MCF 10A (cell line): ENCODE measurements around the gene PSMB10. TPM values are rescaled to one million over a fixed set of nuclear protein-coding genes. Genes with fewer than 3 reads are reported as not detected.
"Not testable (repeated sequence)": the region's sequence is repeated elsewhere in the genome, so short reads cannot be mapped to it uniquely, and the experiment has no call there.

Experiments
- BruUV-seq: library from RNA; stranded (reverse); fragments of 400-500 nt; replicated peaks from 2 replicates; lab custom pipeline; 2021; lab: Mats Ljungman, UMichigan
- CTCF ChIA-PET: fragments of 300-600 bp; sonication (Branson Sonifier 250); formaldehyde crosslinking; extraction: SDS; loops from one replicate; lab custom pipeline; 2021; ENCODE audit warnings: antibody characterized with exemption, inconsistent platforms; lab: Yijun Ruan, JAX
- POLR2A ChIA-PET: fragments of 300-600, 350-650 bp; sonication (Branson Sonifier 250); formaldehyde crosslinking; extraction: SDS; loops from one replicate; lab custom pipeline; 2020; ENCODE audit warnings: antibody characterized with exemption, inconsistent platforms; lab: Yijun Ruan, JAX
- DNase-seq: peaks from one replicate; pipeline ENCODE4 v3.0.0-alpha.2; 2018; ENCODE audit not compliant: unreplicated experiment
- H3K27ac Mint-ChIP-seq: one replicate; pipeline ENCODE4 v1.8.0; 2022; ENCODE audit warnings: mild to moderate bottlenecking, low read depth, mixed read lengths; ENCODE audit not compliant: unreplicated experiment
- H3K27me3 Mint-ChIP-seq: one replicate; pipeline ENCODE4 v1.8.0; 2022; ENCODE audit warnings: mixed read lengths; ENCODE audit not compliant: insufficient read depth, unreplicated experiment
- H3K36me3 Mint-ChIP-seq: one replicate; pipeline ENCODE4 v1.8.0; 2022; ENCODE audit warnings: mild to moderate bottlenecking, moderate library complexity, mixed read lengths; ENCODE audit not compliant: insufficient read depth, unreplicated experiment
- H3K4me1 Mint-ChIP-seq: one replicate; pipeline ENCODE4 v1.8.0; 2022; ENCODE audit warnings: mixed read lengths; ENCODE audit not compliant: insufficient read depth, unreplicated experiment
- H3K4me3 Mint-ChIP-seq: one replicate; pipeline ENCODE4 v1.8.0; 2022; ENCODE audit warnings: mild to moderate bottlenecking, moderate library complexity, mixed read lengths; ENCODE audit not compliant: unreplicated experiment
- H3K9me3 Mint-ChIP-seq: one replicate; pipeline ENCODE4 v1.8.0; 2022; ENCODE audit warnings: mixed read lengths; ENCODE audit not compliant: unreplicated experiment
- intact Hi-C: fragments of 100-400 bp; cut with micrococcal nuclease; formaldehyde crosslinking; loops from 2 replicates; pipeline ENCODE4 v1.14.1; 2022
- total RNA-seq: library from RNA; stranded (reverse); gene quantifications from 2 replicates; pipeline ENCODE4 v1.2.3, GENCODE V29; 2022
- TF ChIP-seq, protein P1 (sequence below): fragments of 200-600 bp; IDR thresholded peaks from one replicate; pipeline ENCODE4 v1.8.0; 2022; ENCODE audit warnings: antibody characterized with exemption, mild to moderate bottlenecking; ENCODE audit not compliant: unreplicated experiment

Gene PSMB10
- total RNA-seq, 1 experiment from 2014 or later, result 32.7 TPM

DNA sequence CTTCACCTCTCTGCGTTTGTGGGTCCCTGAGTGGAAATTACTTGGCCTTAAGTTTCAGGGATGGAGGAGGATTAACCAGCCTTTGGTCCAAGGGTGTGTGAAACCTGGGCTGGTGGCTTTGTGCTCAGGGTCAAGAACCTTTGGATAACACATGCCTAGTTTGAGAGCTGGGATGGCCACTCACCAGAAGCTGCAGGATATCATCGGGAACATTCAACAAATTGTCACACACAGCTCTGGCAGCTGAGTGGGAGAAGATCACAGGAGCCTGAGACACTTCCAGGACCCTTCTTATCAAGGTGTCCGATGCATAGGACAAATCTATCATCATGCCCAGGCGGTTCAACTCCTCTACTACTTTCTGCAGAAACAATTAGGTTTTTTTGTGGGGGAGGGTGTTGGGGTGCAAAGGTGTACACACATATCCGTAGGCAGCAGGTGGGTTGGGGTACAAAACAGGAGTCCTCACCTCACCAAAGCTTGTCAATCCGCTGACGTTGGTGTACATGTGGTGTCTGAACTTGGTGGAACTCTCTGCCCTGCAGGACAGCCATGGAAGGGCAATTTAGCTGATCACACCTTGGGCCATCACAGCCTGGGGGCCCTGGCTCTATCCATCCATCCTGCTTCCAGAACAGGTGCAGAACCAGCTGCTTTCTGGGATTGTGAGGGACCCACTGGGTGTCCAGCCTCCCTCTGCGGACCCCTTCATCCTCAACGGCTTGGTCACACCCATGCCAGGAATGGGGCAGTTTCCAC is 41.0 kb upstream of the PSMB10 start:
- CTCF ChIA-PET, result interaction anchor here (1.1 kb wide), 2 partner anchors 16 to 18 kb away, joined by 3 read pairs; no protein-coding TSS in a partner anchor
- Mint-ChIP-seq H3K36me3 (no peaks in the 10 kb centered on the region), H3K27ac (no peak overlapping the region), H3K4me1 (no peaks in the 10 kb centered on the region), H3K4me3 (no peak overlapping the region), H3K27me3 (no peaks in the 10 kb centered on the region), H3K9me3 (no peaks in the 10 kb centered on the region)
- intact Hi-C loops, result no loop called here
- POLR2A ChIA-PET, result interaction anchor here (0.8 kb wide), 1 partner anchor 11 kb away, joined by 3 read pairs; no protein-coding TSS in a partner anchor
- no TSS peak for BruUV-seq
- no peak for DNase-seq
- TF ChIP-seq, protein P1, sequence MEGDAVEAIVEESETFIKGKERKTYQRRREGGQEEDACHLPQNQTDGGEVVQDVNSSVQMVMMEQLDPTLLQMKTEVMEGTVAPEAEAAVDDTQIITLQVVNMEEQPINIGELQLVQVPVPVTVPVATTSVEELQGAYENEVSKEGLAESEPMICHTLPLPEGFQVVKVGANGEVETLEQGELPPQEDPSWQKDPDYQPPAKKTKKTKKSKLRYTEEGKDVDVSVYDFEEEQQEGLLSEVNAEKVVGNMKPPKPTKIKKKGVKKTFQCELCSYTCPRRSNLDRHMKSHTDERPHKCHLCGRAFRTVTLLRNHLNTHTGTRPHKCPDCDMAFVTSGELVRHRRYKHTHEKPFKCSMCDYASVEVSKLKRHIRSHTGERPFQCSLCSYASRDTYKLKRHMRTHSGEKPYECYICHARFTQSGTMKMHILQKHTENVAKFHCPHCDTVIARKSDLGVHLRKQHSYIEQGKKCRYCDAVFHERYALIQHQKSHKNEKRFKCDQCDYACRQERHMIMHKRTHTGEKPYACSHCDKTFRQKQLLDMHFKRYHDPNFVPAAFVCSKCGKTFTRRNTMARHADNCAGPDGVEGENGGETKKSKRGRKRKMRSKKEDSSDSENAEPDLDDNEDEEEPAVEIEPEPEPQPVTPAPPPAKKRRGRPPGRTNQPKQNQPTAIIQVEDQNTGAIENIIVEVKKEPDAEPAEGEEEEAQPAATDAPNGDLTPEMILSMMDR, result no peak

DNA sequence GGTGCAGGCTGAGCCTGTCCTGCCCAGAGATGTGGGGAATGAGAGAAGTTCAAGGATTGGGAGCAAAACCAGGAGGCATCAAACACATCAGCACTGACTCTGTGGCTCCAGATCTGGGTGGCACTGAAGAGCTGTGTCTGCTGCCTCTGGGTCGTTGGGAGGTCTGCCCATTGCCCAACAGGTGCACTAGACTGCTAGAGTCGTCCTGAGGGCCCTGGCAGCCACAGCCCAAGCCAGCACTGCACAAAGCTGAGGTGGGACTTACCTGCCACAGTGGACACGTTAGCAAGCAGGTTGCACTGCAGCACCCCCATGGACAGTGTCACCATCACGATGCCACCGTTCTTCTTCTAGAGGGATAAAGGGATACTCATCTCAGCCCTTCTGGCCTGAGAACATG is 40.4 kb upstream of the PSMB10 start:
- TF ChIP-seq, protein P1, result no peak
- BruUV-seq, result no TSS peak
- Mint-ChIP-seq H3K4me1 (no peaks in the 10 kb centered on the region), H3K4me3 (no peak overlapping the region), H3K27ac (no peak overlapping the region), H3K27me3 (no peaks in the 10 kb centered on the region), H3K36me3 (no peaks in the 10 kb centered on the region), H3K9me3 (no peaks in the 10 kb centered on the region)
- CTCF ChIA-PET, result no interaction called here
- POLR2A ChIA-PET, result no interaction called here
- intact Hi-C loops, result no loop called here
- DNase-seq, result no peak

DNA sequence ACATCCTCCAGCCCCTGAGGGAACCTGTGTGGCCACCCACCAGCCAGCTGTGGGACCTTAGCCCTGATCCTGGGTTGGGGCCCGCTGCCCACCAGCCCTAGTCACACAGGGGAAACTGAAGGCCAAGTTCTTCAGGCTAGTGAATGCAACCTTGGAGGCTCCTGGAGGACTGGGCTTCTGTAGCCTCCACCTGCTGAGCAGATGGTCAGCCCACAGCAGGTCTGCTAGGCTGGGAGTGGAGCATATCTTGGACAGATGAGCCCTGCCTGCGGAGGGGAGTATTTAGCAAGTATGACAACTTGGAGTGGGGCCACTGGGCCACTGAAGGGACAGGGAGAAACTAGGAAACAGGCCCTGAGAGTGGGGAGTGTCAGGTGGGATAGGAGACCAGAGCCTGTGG is 39.6 kb upstream of the PSMB10 start:
- H3K9me3 Mint-ChIP-seq, result no peaks in the 10 kb centered on the region
- BruUV-seq, result no TSS peak
- CTCF ChIA-PET, result no interaction called here
- DNase-seq, result no peak
- H3K36me3 Mint-ChIP-seq, result no peaks in the 10 kb centered on the region
- H3K27me3 Mint-ChIP-seq, result no peaks in the 10 kb centered on the region
- TF ChIP-seq, protein P1, result no peak
- POLR2A ChIA-PET, result interaction anchor here (0.6 kb wide), 1 partner anchor 70 kb away, joined by 3 read pairs; no protein-coding TSS in a partner anchor
- no peaks in the 10 kb centered on the region for H3K4me1 Mint-ChIP-seq
- no peak overlapping the region for H3K4me3 Mint-ChIP-seq
- no peak overlapping the region for H3K27ac Mint-ChIP-seq
- intact Hi-C loops, result no loop called here

DNA sequence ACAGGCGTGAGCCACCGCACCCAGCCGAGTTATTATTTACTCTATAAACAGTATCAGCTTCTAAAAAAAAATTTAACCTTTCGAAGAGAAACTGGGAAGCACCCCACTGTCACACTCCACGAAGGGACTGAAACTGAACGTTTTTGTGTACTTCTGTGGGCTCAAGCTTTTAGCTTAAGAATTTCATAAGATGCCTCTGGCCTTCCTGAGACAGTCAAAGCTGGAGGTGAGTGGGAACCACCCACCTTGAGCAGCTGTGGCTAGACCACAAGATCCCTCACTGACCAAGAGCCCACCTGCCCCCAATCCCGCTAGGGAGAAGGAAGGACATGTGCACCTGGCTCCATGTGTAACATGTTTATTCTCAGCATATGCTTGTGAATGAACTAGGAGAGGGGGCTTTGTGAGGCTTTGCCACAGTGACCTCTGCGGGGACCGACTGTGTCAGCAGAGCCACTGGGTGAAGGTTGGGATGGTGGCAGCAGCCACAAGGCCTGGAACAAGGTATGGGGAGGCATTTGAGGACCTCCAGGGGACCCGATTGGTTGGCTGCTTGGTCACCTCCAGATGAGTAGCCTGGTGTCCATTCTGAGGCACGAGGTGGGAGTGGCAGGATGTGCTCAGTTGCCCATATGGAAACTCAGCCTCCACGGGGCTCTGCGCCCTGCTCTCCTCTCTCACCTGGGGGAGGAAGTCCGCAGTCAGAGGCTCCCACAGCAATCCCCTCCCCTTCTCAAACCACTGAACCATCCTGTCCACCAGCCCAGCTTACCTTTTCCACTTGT is 38.9 kb upstream of the PSMB10 start:
- Mint-ChIP-seq H3K9me3 (no peaks in the 10 kb centered on the region), H3K27me3 (no peaks in the 10 kb centered on the region), H3K36me3 (no peaks in the 10 kb centered on the region), H3K4me1 (no peaks in the 10 kb centered on the region), H3K27ac (no peak overlapping the region), H3K4me3 (no peak overlapping the region)
- TF ChIP-seq, protein P1, result no peak
- ChIA-PET CTCF (interaction anchor here (0.6 kb wide), 1 partner anchor 17 kb away, joined by 3 read pairs; no protein-coding TSS in a partner anchor), POLR2A (interaction anchor here (1.1 kb wide), 1 partner anchor 9 kb away, joined by 5 read pairs; no protein-coding TSS in a partner anchor)
- intact Hi-C loops, result no loop called here
- no TSS peak for BruUV-seq
- no peak for DNase-seq

DNA sequence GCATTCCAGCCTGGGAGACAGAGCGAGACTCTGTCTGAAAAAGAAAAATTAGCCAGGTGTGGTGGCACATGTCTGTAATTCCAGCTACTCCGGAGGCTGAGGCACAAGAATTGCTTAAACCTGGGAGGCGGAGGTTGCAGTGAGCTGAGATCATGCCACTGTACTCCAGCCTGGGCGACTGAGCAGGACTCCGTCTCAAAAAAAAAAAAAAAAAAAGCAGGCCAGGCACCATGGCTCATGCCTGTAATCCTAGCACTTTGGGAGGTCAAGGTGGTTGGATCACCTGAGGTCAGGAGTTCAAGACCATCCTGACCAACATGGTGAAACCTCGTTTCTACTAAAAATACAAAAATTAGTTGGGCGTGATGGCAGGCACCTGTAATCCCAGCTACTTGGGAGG is 35.6 kb upstream of the PSMB10 start:
- DNase-seq, H3K9me3 Mint-ChIP-seq, H3K27me3 Mint-ChIP-seq, intact Hi-C loops, H3K4me1 Mint-ChIP-seq, H3K36me3 Mint-ChIP-seq, H3K4me3 Mint-ChIP-seq, H3K27ac Mint-ChIP-seq, BruUV-seq: not testable (repeated sequence)
- CTCF ChIA-PET, result interaction anchor here (0.6 kb wide), 1 partner anchor 100 kb away, joined by 3 read pairs; no protein-coding TSS in a partner anchor
- POLR2A ChIA-PET, result interaction anchor here (0.7 kb wide), 1 partner anchor 13 kb away, joined by 3 read pairs; no protein-coding TSS in a partner anchor
